OCI-LY3 (cell line): ENCODE measurements around the gene TAPBPL.

Source experiments
- CTCF ChIP-seq: fragments of 200-600, 300-600 bp; sonication (generic); IDR thresholded peaks from 2 replicates; pipeline ENCODE4 v1.5.1; 2014; ENCODE audit warnings: antibody characterized with exemption, low read length, low read depth
- EZH2phosphoT487 ChIP-seq: fragments of 200-600 bp; shearing (Covaris generic); IDR thresholded peaks from 2 replicates; pipeline ENCODE4 v1.6.1; 2018; ENCODE audit warnings: antibody characterized with exemption, mixed run types, low read depth

GRCh38 chr12:6432991-6433390, 18.9 kb upstream of the TAPBPL start:
- TF ChIP-seq CTCF (no peak), EZH2phosphoT487 (no peak)
